T-helper 1 cell treated with Interleukin-12 subunit alpha and Interleukin-12 subunit beta and Interleukin-4 antibody, amounts not matched to agents 30 μg/mL and 1 μg/mL, for 36 hours (primary cell): Measurements from ENCODE around the gene ARPC1B.
"Not testable (repeated sequence)": the region's sequence is repeated elsewhere in the genome, so short reads cannot be mapped to it uniquely, and the experiment has no call there.

ENCODE experiments used
- H3K27ac Mint-ChIP-seq: one replicate; pipeline ENCODE4 v1.8.0; 2021; ENCODE audit warnings: mild to moderate bottlenecking, mixed read lengths
- H3K27me3 Mint-ChIP-seq: one replicate; pipeline ENCODE4 v1.8.0; 2021; ENCODE audit warnings: low read depth, mixed read lengths
- H3K36me3 Mint-ChIP-seq: one replicate; pipeline ENCODE4 v1.8.0; 2021; ENCODE audit warnings: low read depth, mixed read lengths
- H3K4me1 Mint-ChIP-seq: one replicate; pipeline ENCODE4 v1.8.0; 2021; ENCODE audit warnings: low read depth, mixed read lengths
- H3K4me3 Mint-ChIP-seq: one replicate; pipeline ENCODE4 v1.8.0; 2021; ENCODE audit warnings: mild to moderate bottlenecking, moderate library complexity, mixed read lengths
- H3K9me3 Mint-ChIP-seq: one replicate; pipeline ENCODE4 v1.8.0; 2021; ENCODE audit warnings: mixed read lengths

ARPC1B gene

GRCh38 chr7:99358521-99358920 is 16.0 kb upstream of the ARPC1B start:
- H3K36me3 Mint-ChIP-seq: peaks cover 30% of the 10 kb centered on the region
- H3K27ac Mint-ChIP-seq, H3K27me3 Mint-ChIP-seq, H3K4me3 Mint-ChIP-seq, H3K4me1 Mint-ChIP-seq, H3K9me3 Mint-ChIP-seq: not testable (repeated sequence)

- Mint-ChIP-seq H3K27ac (no peak overlapping the region), H3K27me3 (no peaks in the 10 kb centered on the region), H3K36me3 (peaks cover 27% of the 10 kb centered on the region), H3K4me3 (no peak overlapping the region), H3K4me1 (peaks cover 1% of the 10 kb centered on the region), H3K9me3 (no peaks in the 10 kb centered on the region)
Measured at GRCh38 chr7:99359465-99360154, 14.9 kb upstream of the ARPC1B start.

- Mint-ChIP-seq H3K4me3 (no peak overlapping the region), H3K27ac (no peak overlapping the region), H3K36me3 (peaks cover 33% of the 10 kb centered on the region), H3K4me1 (peaks cover under 1% of the 10 kb centered on the region), H3K27me3 (no peaks in the 10 kb centered on the region), H3K9me3 (no peaks in the 10 kb centered on the region)
Measured at GRCh38 chr7:99362801-99363200, 11.7 kb upstream of the ARPC1B start.

GRCh38 chr7:99363286-99363685 is 11.2 kb upstream of the ARPC1B start:
- H3K27me3 Mint-ChIP-seq: no peaks in the 10 kb centered on the region
- H3K4me3 Mint-ChIP-seq: no peak overlapping the region
- no peaks in the 10 kb centered on the region for H3K4me1 Mint-ChIP-seq
- no peaks in the 10 kb centered on the region for H3K9me3 Mint-ChIP-seq
- H3K36me3 Mint-ChIP-seq: peaks cover 28% of the 10 kb centered on the region
- no peak overlapping the region for H3K27ac Mint-ChIP-seq

GRCh38 chr7:99365318-99366141 is 9.0 kb upstream of the ARPC1B start:
- Mint-ChIP-seq H3K4me1 (peaks cover 13% of the 10 kb centered on the region), H3K27ac (no peak overlapping the region), H3K36me3 (peaks cover 27% of the 10 kb centered on the region), H3K27me3 (no peaks in the 10 kb centered on the region), H3K9me3 (no peaks in the 10 kb centered on the region), H3K4me3 (no peak overlapping the region)

- H3K4me1 Mint-ChIP-seq: peaks cover 13% of the 10 kb centered on the region
- H3K27me3 Mint-ChIP-seq: no peaks in the 10 kb centered on the region
- H3K9me3 Mint-ChIP-seq: no peaks in the 10 kb centered on the region
- no peak overlapping the region for H3K27ac Mint-ChIP-seq
- peaks cover 21% of the 10 kb centered on the region for H3K36me3 Mint-ChIP-seq
- no peak overlapping the region for H3K4me3 Mint-ChIP-seq
Measured at GRCh38 chr7:99366646-99367045, 7.9 kb upstream of the ARPC1B start.

GRCh38 chr7:99368750-99369389 is 5.7 kb upstream of the ARPC1B start:
- Mint-ChIP-seq H3K9me3 (no peaks in the 10 kb centered on the region), H3K4me1 (peaks cover 19% of the 10 kb centered on the region), H3K4me3 (no peak overlapping the region), H3K27me3 (no peaks in the 10 kb centered on the region), H3K36me3 (peaks cover 26% of the 10 kb centered on the region), H3K27ac (no peak overlapping the region)

- H3K9me3 Mint-ChIP-seq: no peaks in the 10 kb centered on the region
- peaks cover 19% of the 10 kb centered on the region for H3K4me1 Mint-ChIP-seq
- no peaks in the 10 kb centered on the region for H3K27me3 Mint-ChIP-seq
- H3K27ac Mint-ChIP-seq: peak overlapping the region; percentile 55
- H3K4me3 Mint-ChIP-seq: no peak overlapping the region
- H3K36me3 Mint-ChIP-seq: peaks cover 26% of the 10 kb centered on the region
Measured at GRCh38 chr7:99369767-99370391, 4.7 kb upstream of the ARPC1B start.

GRCh38 chr7:99371376-99371920 is 3.1 kb upstream of the ARPC1B start:
- H3K4me1 Mint-ChIP-seq: peaks cover 19% of the 10 kb centered on the region
- no peak overlapping the region for H3K27ac Mint-ChIP-seq
- H3K4me3 Mint-ChIP-seq: no peak overlapping the region
- no peaks in the 10 kb centered on the region for H3K27me3 Mint-ChIP-seq
- H3K36me3 Mint-ChIP-seq: peaks cover 15% of the 10 kb centered on the region
- H3K9me3 Mint-ChIP-seq: no peaks in the 10 kb centered on the region

- H3K27me3 Mint-ChIP-seq: no peaks in the 10 kb centered on the region
- H3K27ac Mint-ChIP-seq: no peak overlapping the region
- no peaks in the 10 kb centered on the region for H3K9me3 Mint-ChIP-seq
- peaks cover 16% of the 10 kb centered on the region for H3K36me3 Mint-ChIP-seq
- peaks cover 25% of the 10 kb centered on the region for H3K4me1 Mint-ChIP-seq
- peak overlapping the region; percentile 82 for H3K4me3 Mint-ChIP-seq
Measured at GRCh38 chr7:99372275-99373090, 2.0 kb upstream of the ARPC1B start.

GRCh38 chr7:99373091-99374066 is 1.2 kb upstream of the ARPC1B start:
- no peaks in the 10 kb centered on the region for H3K9me3 Mint-ChIP-seq
- no peaks in the 10 kb centered on the region for H3K27me3 Mint-ChIP-seq
- H3K4me3 Mint-ChIP-seq: peak overlapping the region; percentile 82
- peaks cover 23% of the 10 kb centered on the region for H3K36me3 Mint-ChIP-seq
- H3K27ac Mint-ChIP-seq: peak overlapping the region; percentile 69
- peaks cover 28% of the 10 kb centered on the region for H3K4me1 Mint-ChIP-seq

GRCh38 chr7:99375070-99375807 is 709 bp downstream of the ARPC1B start:
- Mint-ChIP-seq H3K4me3 (peak overlapping the region; percentile 77), H3K27ac (peak overlapping the region; percentile 57), H3K4me1 (peaks cover 28% of the 10 kb centered on the region), H3K36me3 (peaks cover 27% of the 10 kb centered on the region), H3K27me3 (no peaks in the 10 kb centered on the region), H3K9me3 (no peaks in the 10 kb centered on the region)
